NCI-H1105 (cell line): ENCODE results near the gene LIPC.

ENCODE experiments used
- DNase-seq: peaks from one replicate; lab custom pipeline; 2025; lab: John Stamatoyannopoulos, UW

Gene LIPC

DNA sequence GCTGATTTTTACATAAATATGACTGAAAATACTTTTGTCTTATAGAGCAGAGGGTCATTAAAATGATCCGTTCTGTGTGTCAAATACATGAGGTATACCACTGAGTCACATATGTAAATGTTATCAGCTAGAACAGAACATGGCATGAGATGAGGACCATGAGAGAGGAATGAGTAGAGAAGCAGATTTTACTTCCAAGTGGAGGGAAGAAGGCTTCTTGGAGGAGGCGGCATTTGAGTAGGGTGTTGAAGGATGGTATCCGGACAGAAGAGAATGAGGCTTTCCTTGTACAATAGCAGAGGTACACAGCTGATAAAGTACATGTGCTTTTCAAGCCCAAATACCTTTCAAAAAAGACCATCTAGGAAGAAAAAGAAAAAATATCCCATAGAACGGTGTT is 4.8 kb downstream of the LIPC start:
- DNase-seq, result no peak

DNA sequence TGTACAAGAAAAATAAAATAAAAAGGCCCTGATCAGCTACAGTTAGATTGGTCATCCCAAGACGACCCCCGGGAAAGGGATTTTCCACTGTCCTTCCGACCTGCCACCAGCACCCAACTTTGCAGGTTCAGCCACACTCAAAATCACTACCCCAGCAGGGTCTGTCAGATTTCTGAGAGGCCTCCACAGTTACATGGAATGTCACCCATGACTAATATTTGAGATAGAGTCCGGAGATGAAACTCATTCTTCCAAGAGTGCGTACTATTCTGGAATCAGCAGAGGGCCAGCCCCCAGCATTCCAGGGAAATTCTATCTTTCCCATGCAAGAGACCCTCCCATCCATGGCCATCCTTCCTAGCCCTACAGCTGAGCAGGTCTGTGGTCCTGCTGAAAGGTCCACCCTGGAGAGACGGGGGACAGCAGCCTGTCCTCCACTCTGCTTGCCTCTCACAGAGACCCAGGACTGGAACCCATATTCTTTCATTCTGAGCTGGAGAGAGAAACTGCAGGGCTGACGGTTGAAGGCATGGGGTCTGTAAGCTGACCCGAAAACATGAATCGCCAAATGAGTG is 5.8 kb downstream of the LIPC start:
- no peak for DNase-seq

DNA sequence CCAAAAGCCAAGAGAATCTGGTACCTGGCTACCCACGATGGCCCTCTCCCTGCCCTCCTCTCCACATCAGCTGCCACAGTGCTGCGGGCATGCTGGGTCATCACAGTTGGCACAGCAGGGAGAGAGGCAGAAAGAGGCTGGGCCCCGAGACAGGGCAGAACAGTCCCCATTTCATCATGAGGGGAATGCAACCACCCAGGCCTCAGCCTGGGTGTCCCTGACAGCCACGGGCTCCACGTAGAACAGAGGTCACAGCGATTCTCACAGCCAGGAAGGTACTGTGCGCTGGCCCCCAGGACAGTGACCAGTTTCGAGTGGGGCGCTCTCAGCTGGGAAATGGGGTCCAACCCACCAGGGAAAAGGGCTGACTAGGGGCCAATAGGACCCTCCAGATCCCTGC is 6.3 kb downstream of the LIPC start:
- no peak for DNase-seq

DNA sequence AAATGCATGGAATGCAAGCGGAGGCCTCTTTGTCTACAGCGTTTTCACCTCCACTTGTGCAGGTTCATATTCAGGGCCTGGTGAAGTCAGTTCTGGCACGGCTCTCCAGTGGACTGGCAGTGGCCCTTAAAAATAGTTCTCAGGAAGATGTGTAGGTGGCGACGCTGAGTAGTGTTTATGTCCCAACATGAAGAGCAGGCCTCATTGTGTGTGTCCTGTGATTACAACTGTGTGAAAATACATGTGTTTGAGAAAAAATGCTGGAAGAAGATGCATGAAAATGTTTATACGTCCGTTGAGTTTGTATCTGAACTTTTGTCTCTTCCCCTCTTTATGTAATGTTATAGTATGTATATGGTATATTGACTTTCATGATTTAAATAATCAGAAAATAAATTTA is 7.2 kb downstream of the LIPC start:
- DNase-seq, result peak; percentile 61

DNA sequence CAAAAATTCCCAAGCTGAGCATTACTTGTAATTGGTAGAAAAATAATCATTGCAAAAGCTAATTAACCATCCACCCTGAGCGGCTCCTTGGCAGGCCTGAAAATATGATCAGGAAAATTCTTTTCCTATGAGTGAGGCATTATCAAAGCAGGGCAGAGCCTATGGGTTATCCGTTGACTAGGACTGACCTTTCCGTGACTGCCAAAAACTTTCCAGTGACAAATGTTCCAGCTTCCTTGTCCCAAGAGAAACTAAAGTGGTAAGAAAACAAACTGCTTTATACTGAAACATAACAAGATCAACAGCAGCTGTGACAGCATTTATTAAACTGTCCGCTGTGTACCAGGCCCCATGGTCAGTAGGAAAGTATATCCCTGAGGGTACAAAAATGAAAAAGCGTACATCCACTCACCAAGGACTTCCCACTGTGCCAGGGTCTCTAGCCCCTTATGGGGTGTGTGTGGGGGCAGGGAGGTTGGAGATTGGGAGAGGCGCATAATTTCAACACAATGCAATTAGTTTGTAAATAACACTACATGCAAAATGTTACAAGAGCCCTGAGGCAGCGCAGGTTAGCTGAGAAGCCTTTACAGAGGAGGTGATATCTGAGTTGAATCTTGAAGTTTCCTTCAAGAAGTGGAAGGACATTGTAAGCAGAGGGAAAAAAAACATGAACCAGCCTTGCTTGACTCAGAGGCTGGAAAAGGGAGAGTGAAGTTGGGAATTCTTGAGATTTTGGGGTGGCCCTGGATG is 8.5 kb downstream of the LIPC start:
- no peak for DNase-seq

DNA sequence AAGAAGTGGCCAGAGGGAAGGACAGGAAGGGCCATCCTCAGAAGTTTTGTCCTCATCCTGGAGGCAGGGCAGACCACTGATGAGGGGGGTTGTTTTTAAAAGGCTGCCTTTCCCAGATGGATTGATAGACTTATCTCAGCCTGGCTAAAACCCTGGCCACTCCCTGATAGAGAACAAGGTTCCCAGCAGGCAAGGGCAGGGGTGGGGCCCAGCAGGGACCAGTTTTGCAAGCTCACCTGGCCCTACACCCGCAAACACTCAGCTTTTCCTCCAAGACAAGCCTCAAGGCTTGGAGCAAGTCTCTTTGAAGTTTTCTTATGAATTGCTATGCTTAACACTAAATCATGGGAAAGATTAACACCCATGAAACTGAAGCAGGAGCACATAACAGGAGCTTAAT is 9.1 kb downstream of the LIPC start:
- DNase-seq, result no peak

DNA sequence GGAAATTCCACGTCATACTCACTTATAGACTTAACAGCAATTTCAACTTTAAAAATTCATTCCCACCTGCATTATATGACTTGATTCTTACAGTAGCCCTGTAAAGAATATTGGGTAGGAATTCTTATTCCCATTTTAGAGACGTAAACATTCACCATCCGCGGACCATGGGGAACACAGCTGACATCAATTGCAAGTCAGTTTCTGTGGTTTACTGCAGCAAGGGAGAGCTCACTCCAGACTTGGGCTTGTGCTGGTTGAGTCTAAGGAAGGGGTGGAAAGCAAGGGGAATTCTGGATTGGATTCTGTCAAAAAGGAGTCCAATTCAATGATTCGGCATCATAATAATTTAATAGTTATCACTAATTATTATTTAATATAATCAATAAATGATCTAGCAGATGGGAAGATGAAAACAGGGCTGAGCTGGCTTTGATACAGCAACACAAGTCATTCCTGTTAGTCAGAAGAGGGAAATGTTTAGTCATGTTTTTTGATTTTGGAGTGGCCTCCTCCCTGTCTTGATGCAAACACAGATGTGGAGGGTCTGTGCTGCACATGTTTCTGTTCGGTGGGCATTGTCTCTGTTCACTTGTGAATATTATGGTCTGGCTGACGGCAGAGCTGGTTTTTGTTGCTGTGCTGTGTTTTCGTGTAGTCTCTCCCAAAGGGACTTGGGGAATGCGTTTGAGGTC is 9.7 kb downstream of the LIPC start:
- DNase-seq, result no peak

DNA sequence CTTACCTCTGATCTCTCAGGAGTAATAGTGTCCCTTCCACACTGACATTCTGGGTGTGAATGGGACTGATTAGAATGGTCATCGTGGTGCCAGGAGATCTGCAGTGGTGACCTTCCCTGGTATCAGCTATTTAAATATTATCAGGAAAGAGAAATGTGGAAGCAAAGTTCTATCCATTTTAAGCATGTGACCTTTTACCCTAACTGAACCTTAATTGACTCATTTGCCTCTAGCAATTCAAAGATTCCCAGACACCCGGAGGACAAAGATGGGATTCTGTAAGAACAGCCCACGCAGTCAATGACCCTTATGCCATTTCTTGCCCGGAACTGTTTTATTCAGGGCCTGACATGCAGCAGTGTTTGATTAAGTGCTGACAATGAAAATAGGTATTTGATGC is 10.3 kb downstream of the LIPC start:
- DNase-seq, result no peak

DNA sequence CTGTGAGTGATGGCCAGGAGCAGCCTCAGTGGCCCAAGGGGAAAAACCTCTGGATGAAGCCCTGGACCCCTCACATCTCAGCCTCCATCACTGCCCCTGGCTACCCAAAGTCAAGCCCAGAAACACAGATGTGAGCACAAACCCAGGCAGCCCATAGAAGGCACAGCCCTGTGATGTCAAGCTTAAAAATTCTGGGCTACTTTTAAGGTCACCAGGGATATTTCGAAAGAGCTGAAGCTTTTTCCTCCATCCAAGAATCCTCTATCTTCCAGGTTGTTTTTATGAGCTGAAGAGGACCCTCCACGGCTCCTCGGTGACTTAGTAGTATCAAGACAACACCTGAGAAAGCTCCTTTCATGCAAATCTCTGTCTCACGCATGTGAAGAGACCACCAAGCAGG is 11.5 kb downstream of the LIPC start:
- no peak for DNase-seq

DNA sequence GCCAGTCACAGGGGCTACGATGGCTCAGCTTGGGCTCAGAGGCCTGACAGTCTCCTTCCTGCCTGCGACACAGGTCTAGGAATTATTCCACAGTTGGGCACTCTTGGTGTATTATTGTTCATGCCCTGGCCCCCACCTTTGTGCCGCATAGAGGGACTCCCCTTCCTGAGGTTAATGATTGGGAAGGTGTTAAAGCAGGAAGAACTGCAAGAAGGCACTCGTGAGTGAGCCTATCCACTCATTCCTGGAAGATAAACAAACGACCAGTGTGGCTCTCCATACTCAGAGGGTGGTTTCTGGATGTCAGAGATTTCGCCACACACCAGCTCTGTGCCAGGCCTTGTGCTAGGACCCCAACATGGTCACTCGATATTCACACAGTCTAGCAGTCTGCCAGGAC is 12.3 kb downstream of the LIPC start:
- no peak for DNase-seq

DNA sequence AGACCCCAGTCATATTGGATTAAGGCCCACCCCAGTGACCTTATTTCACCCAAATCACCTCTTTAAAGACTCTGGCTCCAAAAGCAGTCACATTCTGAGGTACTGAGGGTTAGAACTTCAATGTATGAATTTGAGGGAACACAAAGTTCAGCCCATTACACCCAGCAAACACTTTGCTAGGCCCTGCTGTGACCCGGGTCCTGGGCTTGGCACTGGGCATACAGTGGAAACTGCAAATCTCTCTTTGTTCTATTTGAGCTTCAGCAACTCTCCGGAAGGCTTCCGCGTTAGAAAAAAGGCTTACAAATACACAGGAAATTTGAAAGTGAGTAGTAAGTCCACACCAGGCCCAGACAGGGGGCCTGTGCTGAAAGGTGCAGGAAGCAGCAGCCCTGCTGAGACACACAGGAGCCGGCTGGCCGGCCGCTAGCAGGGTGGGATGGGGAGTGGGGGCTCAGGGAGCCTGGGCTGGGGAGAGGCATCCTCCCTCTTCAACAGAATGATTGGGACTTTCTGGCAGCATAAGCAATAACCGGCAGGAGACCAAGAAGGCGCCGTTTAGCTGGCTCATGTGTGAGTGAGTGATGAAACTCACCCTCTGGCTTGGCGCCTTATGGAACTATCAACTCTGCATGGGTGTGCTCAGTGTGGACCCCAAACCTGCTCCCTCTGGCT is 13.0 kb downstream of the LIPC start:
- DNase-seq, result no peak

DNA sequence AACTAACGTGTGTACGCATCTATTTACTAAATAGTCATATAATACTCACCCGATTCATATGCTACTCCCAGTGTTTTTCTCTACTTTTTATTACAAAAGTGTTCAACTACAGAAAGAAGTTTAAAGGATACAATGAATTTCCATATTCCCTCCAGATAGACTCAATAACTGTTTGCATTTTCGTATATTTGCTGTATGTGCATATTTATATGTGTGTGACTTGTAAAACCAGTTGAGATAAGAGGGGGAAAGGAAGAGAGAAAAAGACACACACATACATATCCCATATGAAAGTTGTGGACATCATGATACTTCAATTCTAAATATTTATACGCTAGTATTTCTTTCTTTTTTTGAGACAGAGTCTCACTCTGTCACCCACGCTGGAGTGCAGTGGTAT is 14.1 kb downstream of the LIPC start:
- no peak for DNase-seq

DNA sequence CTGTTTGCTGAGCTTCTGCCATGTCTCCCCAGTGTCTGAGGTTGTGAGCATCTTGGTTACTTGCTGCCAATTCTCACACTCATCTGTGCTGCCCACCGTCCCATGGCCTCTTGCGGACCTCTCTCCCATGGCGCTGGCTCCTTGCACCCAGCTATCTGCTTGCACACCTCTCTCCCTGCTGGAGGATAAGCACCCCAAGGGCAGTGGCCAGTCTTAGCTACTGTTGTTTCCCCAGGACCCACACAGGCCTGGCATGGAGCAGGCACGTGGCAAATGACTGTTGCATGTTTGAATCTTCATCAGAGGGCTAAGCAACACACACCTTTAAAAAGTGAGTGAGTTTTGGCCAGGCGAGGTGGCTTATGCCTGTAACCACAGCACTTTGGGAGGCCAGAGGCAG is 14.7 kb downstream of the LIPC start:
- no peak for DNase-seq

DNA sequence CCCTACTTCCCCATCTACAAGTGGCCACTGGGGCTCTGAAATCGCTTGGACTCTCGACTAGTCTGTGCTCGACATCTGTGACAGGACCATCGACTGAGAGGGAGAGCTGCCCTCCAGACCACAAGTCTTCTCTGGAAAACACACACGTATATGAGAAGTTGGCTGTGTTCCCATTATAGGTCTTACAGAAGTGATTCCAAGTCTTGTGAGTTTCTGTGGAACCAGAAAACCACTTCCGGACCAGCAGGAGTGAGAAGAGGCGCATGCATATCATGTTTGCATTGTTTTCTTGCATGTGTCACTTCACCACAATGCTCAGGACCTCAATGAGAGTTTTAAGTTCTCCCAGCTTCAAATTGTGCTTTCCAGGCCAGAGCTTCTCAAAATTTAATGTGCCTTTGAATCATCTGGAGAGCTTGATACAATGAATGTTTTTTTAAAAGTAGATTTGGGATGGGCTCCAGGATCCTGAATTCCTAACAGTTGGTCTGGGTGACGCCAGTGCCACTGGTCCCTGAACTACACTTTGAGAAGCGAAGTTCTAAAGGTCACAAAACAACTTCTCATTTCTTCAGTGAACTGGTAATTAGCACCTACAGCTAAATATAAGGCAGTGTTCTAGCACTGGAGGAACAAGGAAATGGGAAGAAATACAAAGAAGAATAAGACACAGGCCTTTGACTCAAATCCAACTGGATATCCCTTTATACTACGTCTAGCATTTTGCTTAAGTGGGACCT is 15.7 kb downstream of the LIPC start:
- DNase-seq, result no peak

DNA sequence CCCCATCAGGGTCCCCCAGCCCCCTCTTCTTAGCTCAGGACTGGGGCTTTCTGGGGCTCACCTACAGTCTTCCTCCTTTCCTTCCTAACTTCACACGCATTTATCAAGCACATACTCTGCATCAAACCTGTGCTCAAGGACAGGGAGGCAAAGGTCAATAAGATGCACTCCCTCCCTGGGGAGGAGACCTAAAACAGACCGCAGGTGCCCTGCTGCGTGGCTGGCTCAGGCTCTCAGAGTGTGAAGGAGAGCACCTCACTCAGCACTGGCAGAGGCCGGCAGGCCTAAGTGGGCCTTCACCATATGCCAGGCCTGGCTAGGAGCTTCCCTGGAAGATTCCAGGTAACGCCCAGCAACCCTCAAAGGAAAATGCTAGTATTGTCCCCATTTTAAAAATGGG is 16.5 kb downstream of the LIPC start:
- DNase-seq, result no peak

DNA sequence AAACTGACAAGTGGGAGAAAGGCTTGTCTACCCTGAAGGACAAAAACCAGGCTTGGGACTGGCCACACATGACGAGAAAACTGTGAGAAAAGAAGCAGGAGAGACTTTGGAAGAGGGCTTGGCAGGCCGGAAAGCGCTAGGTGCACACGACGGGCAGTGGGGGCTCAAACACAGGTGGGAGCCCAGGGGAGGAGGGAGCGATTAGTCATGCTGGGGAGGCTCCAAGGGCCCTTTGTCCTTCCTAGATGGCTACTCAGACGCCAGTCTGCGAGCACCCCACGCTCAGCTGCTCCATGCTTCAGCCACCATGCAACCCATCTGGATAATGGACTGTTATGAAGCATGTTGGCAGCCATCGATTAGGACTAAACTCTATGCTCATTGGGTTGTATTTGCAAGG is 17.1 kb downstream of the LIPC start:
- DNase-seq, result no peak

DNA sequence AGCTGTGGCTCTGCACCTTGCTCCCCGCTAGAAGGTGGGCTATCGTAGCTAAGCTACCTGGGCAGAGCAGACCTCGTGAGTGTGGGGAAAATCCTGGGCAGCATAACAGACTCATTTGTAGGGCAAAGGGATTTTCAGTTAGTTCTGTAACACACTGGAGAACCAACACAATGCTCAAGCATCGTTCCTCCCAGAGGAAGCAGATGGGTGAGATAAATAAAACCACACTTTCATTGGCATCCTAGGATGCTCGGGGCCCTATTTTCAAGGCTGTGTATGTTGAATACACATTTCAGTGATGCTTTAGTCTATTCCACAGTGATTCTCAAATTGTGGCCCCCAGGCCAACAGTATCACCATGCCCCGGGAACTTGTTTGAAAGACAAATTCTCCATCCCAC is 20.0 kb downstream of the LIPC start:
- no peak for DNase-seq

DNA sequence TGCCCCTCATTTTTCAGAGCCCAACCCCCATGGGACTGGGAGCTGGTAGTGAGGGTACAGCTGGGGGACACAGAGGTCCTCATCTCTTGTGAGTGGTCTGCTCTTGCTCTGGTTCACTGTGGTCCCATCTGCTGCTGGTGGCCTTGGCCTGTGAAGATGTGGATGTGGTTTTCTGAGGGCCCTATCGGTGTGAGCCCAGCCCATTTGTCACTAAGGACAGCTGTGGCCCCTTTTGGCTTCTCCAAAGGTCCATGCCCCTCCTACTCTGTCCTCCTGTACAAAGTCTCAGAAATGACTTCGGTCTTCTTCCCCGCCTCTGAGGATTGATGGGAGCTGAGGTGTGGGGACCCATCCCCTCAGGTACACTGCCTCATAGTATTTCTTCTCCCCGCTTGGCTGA is 21.0 kb downstream of the LIPC start:
- DNase-seq, result no peak

DNA sequence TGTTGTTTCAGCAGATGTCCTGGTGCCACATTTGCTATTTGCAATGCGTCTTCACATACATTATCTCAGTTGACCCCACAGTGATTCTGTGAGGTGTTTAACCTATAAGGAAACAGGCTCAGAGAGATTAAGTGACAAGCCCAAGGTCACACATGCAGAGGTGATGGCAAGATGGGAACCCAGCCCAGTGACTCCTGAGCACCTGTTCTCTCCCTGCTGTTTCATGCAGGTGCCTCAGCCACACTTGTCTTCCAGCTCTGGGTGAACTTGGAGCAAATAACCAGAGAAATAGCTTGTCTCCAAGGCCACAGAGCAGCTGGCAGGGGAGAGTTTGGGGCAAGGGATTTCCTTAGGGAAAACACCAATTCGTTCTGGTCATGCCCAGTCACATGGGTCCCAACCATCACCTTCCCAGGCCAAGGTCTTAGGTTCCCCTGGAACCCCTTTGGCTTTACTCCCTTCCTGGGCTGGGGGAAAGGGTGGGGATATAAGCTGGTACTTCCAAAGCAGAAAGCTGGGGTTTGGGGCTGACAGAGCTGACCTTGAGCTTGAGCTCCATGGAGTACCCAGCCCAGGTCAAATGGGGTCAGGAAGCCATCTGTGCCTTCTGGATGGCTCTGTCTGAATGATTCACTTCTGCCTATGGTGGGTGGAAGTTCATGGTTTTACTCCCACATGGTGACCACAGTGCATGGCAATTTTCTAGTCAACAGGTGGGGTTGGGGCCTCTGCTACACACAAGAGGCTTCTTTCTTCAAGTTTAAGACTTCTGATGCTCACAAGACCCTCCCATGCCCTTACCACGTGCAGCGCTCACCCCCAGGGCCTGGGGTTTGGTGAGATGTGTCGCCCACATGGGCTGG is 22.4 kb downstream of the LIPC start:
- DNase-seq, result no peak

DNA sequence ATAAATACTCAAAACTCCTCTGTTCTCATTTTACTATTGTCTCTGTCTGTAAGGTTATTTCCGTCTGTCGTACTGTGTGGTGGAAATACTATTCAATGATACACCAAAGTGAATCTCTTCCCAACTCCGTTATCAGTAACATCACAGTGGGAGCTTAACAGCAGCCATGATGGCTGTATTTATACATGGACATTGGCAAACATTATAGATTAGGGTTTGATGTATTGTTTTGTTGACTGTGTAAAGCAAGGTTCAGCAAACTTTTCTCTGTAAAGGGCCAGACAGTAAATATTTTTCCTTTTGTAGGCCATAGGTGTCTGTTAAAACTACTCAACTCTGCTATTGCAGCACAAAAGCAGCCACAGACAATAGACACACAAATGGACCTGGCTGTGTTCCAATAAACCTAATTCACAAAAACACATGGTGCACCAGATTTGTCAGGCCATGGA is 23.2 kb downstream of the LIPC start:
- DNase-seq, result peak; percentile 61

DNA sequence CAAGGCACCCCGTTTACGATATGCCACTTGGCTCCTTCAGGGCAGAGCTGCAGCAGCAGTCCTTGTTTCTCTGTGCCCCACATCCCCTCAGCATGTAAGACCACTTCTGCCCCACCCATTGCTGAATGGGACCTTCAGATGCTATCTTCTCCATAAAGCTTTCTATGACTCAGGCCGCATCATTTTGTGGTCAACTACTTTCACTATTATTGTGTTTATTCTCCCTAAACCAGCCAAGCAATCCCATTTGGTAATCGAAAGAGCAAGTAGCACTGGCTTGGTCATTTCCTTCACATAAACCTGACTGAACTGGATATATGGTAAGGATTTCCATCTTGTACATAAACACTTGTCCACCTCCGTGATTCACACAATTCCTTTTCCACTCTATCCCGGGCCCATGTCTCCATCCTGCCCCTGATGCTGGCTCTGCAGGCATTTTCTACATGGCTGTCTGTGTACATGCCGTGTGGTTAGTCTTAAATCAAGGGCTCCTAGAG is 25.7 kb downstream of the LIPC start:
- no peak for DNase-seq
